Measurements from ENCODE around the gene HNF1B.

HNF1B gene

DNA sequence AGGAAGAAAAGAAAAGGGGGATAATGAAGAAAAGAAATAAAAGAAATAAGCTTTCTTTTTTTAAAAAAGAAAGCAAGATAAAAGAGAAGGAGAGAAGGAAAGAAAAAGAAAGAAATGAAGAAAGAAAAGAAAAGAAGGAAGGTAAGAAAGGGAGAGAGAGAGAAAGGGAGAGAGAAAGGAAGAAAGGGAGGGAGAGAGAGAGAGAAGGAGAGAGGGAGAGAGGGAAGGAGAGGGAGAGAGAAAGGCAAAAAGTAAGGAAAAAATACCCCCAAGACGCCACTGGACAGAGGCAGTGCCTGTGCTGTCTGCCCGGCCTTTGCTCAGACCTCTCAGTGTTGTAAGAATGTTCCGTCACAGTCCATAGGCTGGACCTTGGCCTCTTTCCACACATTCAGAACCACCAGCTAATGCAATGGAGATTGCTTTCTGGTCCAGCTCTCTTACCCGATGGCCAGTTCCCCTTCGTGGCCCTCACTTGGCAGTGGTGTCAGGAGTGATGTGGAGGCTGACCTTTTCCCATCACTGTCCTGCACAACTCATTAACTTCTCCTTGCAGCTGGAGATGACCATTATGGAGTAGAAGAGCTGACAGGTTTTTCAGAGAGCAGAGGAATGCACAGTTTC is 14.3 kb upstream of the HNF1B start:
- FAIRE-seq: no peak

DNA sequence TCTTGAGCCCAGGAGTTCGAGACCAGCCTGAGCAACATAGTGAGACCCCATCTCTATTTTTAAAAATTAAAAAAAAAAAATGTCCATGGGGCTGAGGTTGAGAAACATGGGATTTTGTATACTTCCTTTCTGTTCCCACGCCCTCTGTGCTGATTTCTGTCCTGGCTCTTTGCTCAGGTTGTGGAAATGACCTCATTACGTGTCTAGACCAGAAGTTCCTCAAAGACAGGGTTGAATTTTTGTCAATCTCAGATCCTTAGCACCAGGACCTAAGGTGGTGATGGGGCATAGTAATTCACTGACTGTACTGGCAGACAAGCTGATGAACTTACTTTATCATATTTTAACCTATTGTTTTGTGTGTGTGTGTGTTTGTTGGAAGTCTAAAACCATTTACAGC is 11.2 kb upstream of the HNF1B start:
- FAIRE-seq: no peak

DNA sequence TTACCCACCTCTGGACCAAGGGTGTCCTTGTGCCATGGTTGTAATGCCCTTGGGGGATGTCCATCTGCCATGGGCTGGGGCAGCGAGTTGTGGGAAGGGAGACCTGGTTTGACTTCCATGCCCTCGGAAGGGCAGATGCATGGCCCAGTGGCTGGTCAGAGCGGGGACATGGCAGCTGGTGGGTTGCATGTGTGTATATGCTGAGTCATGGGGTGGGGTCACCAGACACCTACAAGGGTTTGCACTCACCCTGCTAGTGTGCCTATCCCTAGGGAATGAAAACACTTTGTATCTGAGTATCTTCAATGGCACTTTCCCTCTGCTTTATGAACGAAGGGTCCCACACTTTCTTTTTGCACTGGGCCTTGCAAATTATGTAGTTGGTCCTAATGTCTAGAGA is 10.6 kb upstream of the HNF1B start:
- no peak for FAIRE-seq

DNA sequence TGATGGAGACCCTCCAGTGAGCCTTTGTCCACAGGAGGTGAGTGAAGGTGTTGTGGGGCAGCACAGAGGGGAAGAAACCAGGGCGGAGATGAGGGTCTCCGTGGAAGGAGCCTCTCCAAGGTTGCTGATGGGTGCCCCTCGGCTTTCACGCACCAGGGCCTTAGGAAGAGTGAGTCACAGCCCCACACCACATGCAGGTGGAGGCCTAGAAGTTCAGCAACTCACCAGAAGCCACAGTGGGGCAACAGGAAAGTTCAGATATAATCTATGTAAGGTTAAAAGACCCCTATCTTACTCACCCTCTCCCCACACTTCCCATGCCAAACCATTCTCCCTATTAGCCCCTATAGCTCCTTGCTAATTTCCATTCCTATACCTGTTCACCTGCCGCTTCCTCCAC is 9.5 kb upstream of the HNF1B start:
- FAIRE-seq: no peak

DNA sequence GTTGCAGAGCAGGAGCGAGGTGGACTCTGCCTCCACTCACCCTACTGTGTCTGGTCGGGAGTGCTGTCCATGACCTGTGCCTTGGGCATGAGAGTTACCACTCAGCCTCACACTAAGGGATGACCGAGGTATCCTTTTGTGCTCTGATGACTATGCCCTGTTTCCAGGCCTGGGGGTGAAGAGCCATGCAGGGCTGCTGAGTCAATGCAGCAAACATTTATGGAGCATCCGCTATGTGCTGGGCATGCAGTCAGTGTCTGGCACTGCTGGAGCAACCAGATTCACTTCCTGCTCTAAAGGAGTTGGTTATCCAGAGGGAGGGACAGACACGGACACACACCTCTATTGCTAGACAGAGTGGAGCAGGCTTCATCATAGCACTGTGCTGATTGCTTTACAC is 7.6 kb upstream of the HNF1B start:
- no peak for FAIRE-seq

DNA sequence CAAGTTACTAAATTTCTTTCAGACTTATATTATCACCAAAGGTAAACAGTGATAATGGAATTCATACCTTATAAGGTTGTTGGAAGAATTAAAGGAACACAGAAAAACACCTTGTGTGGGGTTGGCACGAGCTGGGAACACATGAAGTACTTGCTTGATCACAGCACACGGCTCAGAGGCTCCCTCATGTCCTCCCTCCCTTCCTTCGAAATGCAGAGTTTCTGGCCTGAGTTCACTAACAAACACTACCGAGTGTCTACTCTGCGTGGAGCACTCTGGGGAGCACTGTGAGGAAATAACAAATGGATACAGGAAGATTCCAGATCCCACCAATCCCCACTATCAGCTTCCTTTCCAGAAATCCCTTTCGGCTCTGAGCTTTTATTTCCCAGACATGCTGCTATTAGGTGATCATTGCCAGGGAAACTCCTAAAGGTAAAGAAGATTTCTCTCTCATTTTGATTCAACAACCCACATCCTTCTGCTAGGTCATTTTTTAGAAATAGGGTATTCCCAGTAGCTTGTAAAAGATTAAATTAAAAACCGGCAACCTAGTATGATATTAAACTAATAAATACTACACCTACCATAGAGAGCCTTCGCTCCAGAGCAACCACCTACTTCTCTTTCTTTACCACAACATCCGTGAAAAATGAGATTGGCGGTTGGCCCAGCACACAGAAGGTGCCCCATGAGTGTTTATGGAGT is 6.1 kb upstream of the HNF1B start:
- FAIRE-seq: no peak

DNA sequence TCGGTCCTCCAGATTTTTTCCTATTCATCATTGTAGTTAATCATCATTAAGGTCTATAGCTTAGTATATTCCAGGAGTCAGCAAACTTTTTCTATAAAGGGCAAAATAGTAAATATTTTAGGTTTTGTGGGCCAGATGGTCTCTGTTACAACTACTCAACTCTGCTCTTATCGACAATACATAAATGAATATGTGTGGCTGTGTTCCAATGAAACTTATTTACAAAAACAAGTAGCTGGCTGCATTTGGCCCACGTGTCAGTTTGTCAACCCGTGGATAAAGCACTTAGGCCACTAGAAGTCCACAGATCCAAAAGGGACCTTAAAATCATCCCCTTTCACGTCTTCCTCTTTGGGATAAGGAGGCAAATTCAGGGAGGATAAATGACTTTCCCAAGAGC is 5.4 kb upstream of the HNF1B start:
- FAIRE-seq: no peak

DNA sequence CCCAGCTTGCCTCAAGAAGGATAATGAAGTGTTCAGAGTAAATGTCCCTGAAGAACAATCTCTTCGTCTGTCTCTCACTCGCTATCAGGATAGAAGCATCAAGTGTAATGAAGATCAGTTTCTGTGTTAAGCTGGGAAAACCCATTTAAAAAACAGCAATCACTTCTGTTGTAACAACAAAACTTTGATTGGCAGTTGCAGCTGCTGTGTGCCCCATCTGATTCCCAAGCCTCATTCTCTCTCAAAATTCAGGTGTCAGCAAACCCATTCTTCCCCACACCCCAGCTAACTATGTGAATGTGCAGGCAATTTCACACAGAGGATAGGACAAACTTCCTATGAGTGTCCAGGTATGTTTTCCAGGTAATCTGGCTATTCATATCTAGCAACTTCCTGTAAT is 2.4 kb upstream of the HNF1B start:
- no peak for FAIRE-seq

DNA sequence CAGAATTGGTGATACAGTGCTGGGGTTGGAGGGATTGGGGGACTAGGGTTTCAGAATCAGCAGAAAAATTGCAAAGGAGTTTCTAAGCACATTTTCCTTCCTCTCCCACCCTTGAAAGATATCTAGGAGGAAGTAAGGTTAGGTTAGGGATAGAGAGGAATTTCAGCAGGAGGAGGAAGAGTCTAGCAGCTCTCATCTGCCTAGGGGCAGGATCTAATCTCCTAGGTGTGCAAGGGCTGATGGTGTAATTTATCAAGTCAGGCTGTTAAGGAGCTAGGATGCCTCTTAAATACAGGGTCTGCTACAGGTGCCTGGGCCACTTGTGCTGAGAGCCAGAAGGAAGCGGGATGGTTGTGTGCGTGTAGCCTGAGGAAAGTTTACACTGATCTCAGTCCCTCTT is 1.8 kb upstream of the HNF1B start:
- no peak for FAIRE-seq

DNA sequence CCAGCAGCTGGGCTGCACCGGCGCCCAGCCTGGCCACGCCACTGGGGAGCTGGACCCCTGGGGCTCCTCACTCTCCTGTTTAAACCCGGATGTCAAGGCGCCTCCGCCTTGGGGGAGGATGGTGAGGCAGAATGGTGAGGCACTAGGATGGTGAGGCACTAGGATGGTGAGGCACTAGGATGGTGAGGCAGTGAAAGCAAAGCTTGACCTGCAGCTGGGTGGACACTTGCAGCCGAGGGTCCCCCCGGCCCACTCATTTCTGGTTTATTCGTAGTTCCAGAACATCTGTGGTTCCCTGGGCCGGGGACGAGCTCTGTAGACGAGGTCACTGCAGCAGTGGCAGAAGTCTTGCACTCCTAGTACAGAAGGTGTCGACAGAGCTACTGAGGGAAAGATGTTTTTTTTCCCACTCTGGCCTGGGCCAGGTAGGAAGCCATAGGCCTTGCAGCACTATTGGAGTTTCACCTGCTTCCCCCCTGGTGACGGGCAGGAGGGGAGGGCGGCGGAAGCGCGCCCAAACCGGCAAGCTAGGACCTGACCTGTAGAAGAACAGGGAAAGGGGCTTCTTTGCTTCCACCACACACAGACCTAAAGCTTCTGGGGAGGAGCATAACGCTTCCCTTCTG is 1.1 kb upstream of the HNF1B start:
- FAIRE-seq: no peak

DNA sequence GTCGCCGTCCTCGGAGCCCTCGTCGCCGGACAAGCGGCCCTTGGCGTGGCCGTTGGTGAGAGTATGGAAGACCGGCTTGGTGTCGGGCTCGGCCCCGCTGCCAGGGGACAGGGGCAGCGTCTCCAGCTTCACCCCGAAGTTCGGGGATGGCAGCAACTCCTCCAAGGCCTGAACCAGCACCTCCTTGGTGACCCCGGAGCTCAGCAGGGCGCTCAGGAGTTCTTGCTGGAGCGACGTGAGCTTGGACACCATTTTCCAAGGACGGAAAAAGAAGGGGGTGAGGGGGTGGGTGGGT is 279 bp downstream of the HNF1B start:
- no peak for FAIRE-seq

DNA sequence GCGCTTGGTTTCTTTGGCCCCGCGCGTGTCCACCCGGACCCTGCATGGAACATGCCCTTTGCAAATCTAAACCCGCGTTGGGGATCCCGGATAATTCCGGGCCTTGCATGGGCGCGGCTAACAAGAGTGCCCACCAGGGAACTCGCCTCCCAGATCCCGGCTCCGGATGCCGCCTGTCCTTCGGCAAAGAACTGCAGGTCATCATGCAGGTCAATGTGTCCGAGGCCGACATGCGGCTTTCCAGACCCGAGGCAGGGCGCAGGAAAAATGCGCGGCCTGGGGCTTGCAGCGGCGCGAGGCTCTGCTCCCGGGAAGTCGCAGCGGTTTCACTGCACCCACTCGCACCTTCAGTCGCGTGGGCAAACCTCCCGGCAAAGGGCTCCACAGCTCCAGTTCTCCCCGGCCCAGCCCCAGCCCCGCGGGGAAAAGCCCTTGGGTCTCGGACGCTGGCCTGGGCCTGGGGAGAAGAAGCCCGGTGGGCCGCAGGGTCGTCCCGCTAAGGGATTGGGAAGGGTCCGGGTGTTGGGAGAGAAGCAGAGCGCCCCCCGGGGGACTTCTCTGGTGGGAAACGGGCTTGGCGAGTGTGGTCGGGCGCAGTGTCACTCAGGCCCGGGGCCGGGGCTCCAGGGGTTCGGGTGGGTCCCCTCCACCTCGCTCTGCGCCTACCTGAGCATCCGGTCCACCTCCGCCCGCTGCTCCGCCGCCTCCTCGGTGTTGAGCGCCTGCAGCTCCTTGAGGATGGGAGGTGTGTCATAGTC is 805 bp downstream of the HNF1B start:
- FAIRE-seq: no peak

GRCh38 chr17:37743612-37743874 is 1.3 kb downstream of the HNF1B start:
- FAIRE-seq: no peak

DNA sequence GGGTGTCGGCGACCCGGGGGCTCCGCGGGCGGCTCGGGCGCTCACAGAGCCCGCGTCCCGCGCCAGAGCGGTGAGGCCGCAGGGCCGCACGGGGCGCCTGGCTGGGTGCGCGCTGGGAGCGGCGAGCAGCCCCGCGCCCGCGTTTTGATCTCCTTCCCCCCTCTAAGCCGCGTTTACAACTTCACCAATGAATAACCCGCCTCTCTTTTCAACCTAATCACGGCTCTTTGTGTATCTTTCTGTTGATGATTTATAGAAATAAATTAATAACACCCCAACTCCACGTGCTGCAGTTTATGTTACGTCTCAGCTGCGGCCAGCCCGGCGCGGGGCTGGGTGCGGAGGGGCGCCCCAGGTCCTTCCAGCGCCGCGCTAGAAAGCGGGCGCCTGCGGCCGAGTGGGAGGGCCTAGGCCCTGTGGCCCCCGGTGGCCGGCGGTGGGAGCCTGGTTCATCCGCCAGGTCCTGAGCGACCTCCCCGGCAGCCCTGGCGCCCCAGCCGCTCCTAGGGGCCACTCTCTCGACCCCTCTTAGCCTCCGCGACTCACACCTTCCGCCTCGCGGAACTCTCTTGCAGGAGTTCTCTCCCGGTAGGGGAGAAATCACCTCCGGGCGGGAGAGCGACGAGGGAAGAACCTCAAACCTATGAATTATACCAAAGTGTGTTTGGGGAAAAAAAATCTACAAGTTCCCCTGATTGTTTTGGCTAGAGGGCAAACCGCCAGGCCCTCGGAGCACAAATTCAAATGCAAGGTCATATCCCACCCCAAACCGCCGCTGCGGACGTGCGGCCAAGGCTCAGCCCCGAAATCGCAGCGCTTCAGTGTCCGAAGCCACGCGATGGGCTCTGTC is 1.9 kb downstream of the HNF1B start:
- no peak for FAIRE-seq

DNA sequence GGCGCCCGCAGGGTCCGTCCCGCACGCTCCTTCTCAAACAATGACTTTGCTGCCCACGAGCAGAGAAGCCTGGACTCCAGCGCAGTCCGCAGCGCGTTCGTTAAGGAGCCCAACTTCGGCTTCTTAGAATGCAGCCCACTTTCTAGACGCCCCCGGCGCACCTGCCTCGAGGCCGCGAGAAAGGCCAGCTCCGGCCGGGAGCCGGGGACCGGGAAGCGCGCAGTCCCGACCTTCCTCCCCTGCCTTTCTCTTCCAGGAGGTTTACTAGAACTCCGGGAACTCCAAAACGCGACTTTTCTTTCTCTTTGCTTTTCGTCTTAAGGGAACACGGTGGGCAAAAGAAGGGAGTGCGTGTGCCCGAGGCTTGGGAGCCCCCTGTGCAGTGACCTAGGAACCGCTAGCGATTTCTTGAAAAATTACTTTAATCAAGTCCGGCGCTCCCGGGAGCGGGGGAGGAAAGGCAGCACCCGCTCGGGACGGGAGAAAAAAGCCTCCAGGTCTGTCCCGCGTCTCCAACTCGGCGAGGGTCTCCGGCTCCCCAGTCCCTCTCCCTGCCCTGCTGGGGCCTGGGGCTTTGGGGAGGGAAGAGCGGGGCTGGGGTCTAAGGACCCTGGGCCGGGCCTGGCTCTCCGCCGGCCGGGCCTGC is 2.6 kb downstream of the HNF1B start:
- no peak for FAIRE-seq

GRCh38 chr17:37741341-37742115 is 3.3 kb downstream of the HNF1B start:
- no peak for FAIRE-seq

GRCh38 chr17:37740915-37741314 is 3.9 kb downstream of the HNF1B start:
- FAIRE-seq: no peak

GRCh38 chr17:37737971-37738370 is 6.9 kb downstream of the HNF1B start:
- no peak for FAIRE-seq

DNA sequence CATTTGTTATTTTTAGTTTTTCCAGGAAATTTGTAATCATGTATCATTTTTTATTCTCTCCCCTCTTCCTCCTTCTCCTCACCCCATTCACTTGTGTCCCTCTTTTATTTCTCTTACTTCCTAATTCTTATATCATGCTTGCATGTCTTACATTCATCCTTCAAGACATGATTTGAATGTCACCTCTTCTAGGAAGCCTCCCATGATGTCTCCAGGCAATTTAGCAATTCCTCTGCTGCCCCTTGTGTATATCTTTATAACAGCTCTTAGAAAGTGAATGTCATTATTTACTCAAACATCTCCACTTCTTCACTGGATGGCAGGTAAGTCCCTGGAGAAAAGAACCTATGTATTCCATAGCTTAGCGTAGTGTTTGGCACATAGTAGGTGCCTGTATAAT is 7.8 kb downstream of the HNF1B start:
- FAIRE-seq: no peak

- FAIRE-seq: no peak
Measured at GRCh38 chr17:37736428-37736827, 8.4 kb downstream of the HNF1B start.

DNA sequence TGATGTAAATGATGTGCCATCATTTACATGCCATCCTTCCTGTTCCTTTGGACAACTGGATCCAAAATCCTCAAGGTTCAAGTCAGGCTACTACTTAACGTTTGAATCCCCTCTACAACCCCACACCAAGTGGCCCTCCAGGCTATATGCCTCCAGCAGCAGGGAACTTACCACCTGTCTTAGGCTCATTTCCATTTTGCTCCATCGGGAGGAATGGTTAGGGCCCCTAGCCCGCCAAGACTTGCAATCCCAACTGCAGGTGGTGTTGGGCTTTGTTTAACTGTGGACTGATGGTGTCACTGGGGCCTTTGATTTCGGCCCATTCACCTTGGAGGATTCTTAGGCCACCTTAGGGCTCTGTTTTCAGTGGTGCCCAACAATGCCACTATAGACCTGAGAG is 9.7 kb downstream of the HNF1B start:
- FAIRE-seq: no peak

DNA sequence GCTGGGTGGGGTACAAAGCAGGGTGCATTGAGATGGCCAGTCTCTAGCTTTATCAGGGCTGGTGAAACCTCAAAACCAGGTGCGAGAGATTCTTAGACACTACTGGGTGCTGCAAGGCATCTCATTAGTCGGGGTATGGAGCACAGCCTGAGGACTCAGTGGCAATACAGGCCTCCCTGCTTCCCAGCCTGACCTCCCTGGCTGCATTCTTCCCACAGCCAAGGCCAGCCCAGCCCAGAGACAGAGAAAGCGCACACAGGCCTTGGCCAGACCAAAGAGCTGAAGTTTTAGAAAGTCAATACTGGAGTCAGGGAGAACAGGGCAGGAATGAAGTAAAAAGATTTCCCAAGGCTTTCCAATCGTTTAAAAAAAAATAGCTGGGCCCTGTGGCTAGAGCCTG is 12.5 kb downstream of the HNF1B start:
- no peak for FAIRE-seq

Data from A204.1 (cell line).